Measurements from ENCODE around the gene MIF4GD. TPM values are rescaled to one million over a fixed set of nuclear protein-coding genes. Genes with fewer than 3 reads are reported as not detected.
A peak's percentile ranks its signal among the peaks of the same experiment; 100 is the strongest.
"Not testable (repeated sequence)": the region's sequence is repeated elsewhere in the genome, so short reads cannot be mapped to it uniquely, and the experiment has no call there.

MIF4GD gene
- polyA plus RNA-seq, 1 donor from 2014 or later, result 27.7 TPM

DNA sequence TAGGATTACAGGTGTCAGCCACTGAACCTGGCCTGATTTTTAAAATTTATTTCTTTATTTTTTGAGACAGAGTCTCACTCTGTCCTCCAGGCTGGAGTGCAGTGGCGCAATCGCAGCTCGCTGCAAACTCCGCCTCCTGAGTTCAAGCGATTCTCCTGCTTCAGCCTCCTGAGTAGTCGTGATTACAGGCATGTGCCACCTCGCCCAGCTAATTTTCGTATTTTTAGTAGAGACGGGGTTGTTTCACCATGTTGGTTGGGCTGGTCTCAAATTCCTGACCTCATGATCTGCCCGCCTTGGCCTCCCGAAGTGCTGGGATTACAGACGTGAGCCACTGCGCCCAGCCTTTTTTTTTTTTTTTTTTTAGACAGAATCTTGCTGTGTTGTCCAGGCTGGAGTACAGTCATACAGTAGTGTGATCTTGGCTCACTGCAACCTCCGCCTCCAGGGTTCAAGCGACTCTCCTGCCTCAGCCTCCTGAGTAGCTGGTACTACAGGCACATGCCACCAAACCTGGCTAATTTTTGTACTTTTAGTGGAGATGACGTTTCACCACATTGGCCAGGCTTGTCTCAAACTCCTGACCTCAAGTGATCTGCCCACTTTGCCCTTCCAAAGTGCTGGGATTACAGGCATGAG, 21.9 kb upstream of the MIF4GD start:
- H3F3A ChIP-seq (ENCODE audit: insufficient read depth, low read length, poor library complexity, severe bottlenecking); H2AFZ ChIP-seq (ENCODE audit: low read depth, low read length); H3K79me2 ChIP-seq (replicated peaks; ENCODE audit: insufficient read depth, low read length); H3K4me2 ChIP-seq (ENCODE audit: low read length); H3K27ac ChIP-seq (ENCODE audit: low read length); H3K9me3 ChIP-seq (ENCODE audit: low read length); H3K9ac ChIP-seq (ENCODE audit: low read length); H3K4me3 ChIP-seq (ENCODE audit: low read length); H3K36me3 ChIP-seq (ENCODE audit: insufficient read depth, low read length); H3K9me2 ChIP-seq (ENCODE audit: insufficient read depth, low read length); H4K20me1 ChIP-seq (ENCODE audit: insufficient read depth); H3K27me3 ChIP-seq (ENCODE audit: insufficient read depth, low read depth, low read length): not testable (repeated sequence)

DNA sequence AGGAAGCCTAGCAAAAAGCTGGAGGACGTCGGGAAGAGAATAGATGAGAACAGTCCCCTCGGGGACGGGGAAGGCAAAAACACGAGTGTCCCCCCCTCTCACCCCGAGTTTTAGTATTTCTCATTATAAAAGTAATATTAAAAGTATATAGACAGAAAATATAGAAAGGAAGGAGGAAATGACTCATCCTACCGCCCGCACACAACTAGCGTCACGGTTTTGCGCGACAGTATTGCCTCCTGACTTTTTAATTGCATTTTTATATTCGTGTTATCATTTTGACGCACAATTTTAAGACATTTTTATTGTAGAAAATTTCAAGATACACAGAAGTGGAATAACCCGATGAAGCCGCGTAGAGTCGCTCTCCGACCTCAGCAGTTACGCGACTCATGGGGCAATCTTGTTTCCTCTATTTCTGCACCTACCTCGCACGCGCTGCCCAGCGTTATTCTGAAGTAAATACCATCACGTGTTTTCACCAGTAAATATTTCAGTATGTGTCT, 18.9 kb upstream of the MIF4GD start:
- H4K20me1 ChIP-seq (ENCODE audit: insufficient read depth), result no peaks in the 10 kb centered on the region
- no peaks in the 10 kb centered on the region for H3K36me3 ChIP-seq (ENCODE audit: insufficient read depth, low read length)
- H3F3A ChIP-seq (ENCODE audit: insufficient read depth, low read length, poor library complexity, severe bottlenecking), result peaks cover 3% of the 10 kb centered on the region
- peak overlapping the region; percentile 89 for H3K4me3 ChIP-seq (ENCODE audit: low read length)
- no peaks in the 10 kb centered on the region for H3K9me2 ChIP-seq (ENCODE audit: insufficient read depth, low read length)
- H3K27me3 ChIP-seq (ENCODE audit: insufficient read depth, low read depth, low read length), result peaks cover 3% of the 10 kb centered on the region
- no peak overlapping the region for H3K27ac ChIP-seq (ENCODE audit: low read length)
- H3K4me2 ChIP-seq (ENCODE audit: low read length), result peak overlapping the region; percentile 42
- no peaks in the 10 kb centered on the region for H3K79me2 ChIP-seq (replicated peaks; ENCODE audit: insufficient read depth, low read length)
- H2AFZ ChIP-seq (ENCODE audit: low read depth, low read length), result peak overlapping the region; percentile 35
- no peak for TF ChIP-seq TAF1 (IDR thresholded peaks at IDR 0.05; ENCODE audit: low read depth)
- no peak for TF ChIP-seq EP300 (conservative IDR thresholded peaks at IDR 0.05; ENCODE audit: poor library complexity, severe bottlenecking)
- TF ChIP-seq POLR2AphosphoS5 (IDR thresholded peaks at IDR 0.05), result no peak
- TF ChIP-seq, protein P1, sequence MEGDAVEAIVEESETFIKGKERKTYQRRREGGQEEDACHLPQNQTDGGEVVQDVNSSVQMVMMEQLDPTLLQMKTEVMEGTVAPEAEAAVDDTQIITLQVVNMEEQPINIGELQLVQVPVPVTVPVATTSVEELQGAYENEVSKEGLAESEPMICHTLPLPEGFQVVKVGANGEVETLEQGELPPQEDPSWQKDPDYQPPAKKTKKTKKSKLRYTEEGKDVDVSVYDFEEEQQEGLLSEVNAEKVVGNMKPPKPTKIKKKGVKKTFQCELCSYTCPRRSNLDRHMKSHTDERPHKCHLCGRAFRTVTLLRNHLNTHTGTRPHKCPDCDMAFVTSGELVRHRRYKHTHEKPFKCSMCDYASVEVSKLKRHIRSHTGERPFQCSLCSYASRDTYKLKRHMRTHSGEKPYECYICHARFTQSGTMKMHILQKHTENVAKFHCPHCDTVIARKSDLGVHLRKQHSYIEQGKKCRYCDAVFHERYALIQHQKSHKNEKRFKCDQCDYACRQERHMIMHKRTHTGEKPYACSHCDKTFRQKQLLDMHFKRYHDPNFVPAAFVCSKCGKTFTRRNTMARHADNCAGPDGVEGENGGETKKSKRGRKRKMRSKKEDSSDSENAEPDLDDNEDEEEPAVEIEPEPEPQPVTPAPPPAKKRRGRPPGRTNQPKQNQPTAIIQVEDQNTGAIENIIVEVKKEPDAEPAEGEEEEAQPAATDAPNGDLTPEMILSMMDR (IDR thresholded peaks at IDR 0.05; ENCODE audit: poor library complexity, severe bottlenecking), result peak; percentile 6
- TF ChIP-seq MXI1 (conservative IDR thresholded peaks at IDR 0.05; ENCODE audit: poor library complexity, severe bottlenecking), result no peak
- H3K9ac ChIP-seq (ENCODE audit: low read length), result peak overlapping the region; percentile 10
- H3K9me3 ChIP-seq (ENCODE audit: low read length), result no peaks in the 10 kb centered on the region

DNA sequence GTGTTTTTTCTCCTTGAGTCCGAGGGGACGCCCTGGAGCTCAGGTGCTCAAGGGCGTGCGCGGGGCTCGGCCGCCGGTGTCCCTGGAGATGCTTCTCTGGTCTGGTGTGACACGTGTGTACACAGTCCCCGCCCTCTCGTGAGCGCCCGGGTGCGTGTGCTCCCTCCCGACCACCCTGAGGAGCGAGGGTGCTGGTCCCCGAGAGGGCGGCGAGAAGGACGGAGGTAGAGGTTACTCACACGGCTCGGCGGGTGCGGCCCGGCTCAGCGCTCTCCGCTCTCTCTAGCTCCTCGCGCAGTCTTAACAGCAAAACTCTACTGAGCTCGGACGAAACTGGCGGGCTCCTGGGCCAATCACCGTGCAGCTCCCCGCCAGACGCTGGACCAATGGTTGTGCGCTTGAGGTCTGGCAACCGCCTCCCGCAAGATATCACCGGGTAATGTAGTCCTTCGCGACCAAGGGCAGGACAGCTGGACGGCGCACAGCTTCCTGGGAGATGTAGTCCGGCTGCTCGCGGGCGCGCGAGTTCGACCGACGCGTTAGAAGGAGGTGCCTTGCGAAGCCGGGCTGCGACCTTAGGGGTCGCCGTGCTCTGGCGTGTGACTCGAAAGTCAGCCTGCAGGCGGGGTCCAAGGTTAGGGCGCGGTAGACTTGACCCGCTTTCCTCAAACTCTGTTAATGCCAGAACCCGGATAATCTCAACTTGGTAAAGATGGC, 18.2 kb upstream of the MIF4GD start, which contains the start of gene SLC25A19:
Gene SLC25A19, minus strand, starts transcription at position 319 of the 717 bp plus-strand sequence. CDS start 2,669 bp downstream, outside the sequence.
- Histone ChIP-seq H3K9ac (ENCODE audit: low read length) (peak within 1 kb of the TSS; percentile 59), H3K9me2 (ENCODE audit: insufficient read depth, low read length) (no peaks in the 10 kb centered on the region), H3K4me3 (ENCODE audit: low read length) (peak within 1 kb of the TSS; percentile 89), H3K79me2 (replicated peaks; ENCODE audit: insufficient read depth, low read length) (no peaks in the 10 kb centered on the region), H3K9me3 (ENCODE audit: low read length) (no peaks in the 10 kb centered on the region), H2AFZ (ENCODE audit: low read depth, low read length) (peak within 1 kb of the TSS; percentile 53), H3K4me2 (ENCODE audit: low read length) (peak within 1 kb of the TSS; percentile 74), H3K27me3 (ENCODE audit: insufficient read depth, low read depth, low read length) (peaks cover 3% of the 10 kb centered on the region), H3K27ac (ENCODE audit: low read length) (no peak within 1 kb of the TSS), H3F3A (ENCODE audit: insufficient read depth, low read length, poor library complexity, severe bottlenecking) (peaks cover 3% of the 10 kb centered on the region), H4K20me1 (ENCODE audit: insufficient read depth) (no peaks in the 10 kb centered on the region), H3K36me3 (ENCODE audit: insufficient read depth, low read length) (no peaks in the 10 kb centered on the region)
- TF ChIP-seq MXI1 (conservative IDR thresholded peaks at IDR 0.05; ENCODE audit: poor library complexity, severe bottlenecking), result peak; percentile 97
- TF ChIP-seq EZH2 (IDR thresholded peaks at IDR 0.05; ENCODE audit: borderline replicate concordance, insufficient read depth, low read length, poor library complexity, severe bottlenecking), result no peak
- TF ChIP-seq TAF1 (IDR thresholded peaks at IDR 0.05; ENCODE audit: low read depth), result peak; percentile 60
- TF ChIP-seq, protein P2, sequence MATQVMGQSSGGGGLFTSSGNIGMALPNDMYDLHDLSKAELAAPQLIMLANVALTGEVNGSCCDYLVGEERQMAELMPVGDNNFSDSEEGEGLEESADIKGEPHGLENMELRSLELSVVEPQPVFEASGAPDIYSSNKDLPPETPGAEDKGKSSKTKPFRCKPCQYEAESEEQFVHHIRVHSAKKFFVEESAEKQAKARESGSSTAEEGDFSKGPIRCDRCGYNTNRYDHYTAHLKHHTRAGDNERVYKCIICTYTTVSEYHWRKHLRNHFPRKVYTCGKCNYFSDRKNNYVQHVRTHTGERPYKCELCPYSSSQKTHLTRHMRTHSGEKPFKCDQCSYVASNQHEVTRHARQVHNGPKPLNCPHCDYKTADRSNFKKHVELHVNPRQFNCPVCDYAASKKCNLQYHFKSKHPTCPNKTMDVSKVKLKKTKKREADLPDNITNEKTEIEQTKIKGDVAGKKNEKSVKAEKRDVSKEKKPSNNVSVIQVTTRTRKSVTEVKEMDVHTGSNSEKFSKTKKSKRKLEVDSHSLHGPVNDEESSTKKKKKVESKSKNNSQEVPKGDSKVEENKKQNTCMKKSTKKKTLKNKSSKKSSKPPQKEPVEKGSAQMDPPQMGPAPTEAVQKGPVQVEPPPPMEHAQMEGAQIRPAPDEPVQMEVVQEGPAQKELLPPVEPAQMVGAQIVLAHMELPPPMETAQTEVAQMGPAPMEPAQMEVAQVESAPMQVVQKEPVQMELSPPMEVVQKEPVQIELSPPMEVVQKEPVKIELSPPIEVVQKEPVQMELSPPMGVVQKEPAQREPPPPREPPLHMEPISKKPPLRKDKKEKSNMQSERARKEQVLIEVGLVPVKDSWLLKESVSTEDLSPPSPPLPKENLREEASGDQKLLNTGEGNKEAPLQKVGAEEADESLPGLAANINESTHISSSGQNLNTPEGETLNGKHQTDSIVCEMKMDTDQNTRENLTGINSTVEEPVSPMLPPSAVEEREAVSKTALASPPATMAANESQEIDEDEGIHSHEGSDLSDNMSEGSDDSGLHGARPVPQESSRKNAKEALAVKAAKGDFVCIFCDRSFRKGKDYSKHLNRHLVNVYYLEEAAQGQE (IDR thresholded peaks at IDR 0.05; ENCODE audit: borderline replicate concordance), result no peak
- peak; percentile 24 for TF ChIP-seq RAD21 (conservative IDR thresholded peaks at IDR 0.05)
- TF ChIP-seq SMC3 (conservative IDR thresholded peaks at IDR 0.05; ENCODE audit: poor library complexity), result peak; percentile 36
- TF ChIP-seq EP300 (conservative IDR thresholded peaks at IDR 0.05; ENCODE audit: poor library complexity, severe bottlenecking), result peak; percentile 52
- TF ChIP-seq POLR2AphosphoS5 (IDR thresholded peaks at IDR 0.05), result peak; percentile 52
- TF ChIP-seq, protein P1 (IDR thresholded peaks at IDR 0.05; ENCODE audit: poor library complexity, severe bottlenecking), result peak; percentile 59
